Raji (cell line): ENCODE data around the gene IFITM2.
"Not testable (repeated sequence)": the region's sequence is repeated elsewhere in the genome, so short reads cannot be mapped to it uniquely, and the experiment has no call there.

Experiments used
- POLR2A ChIP-seq: IDR thresholded peaks from 2 replicates; pipeline ENCODE4 v1.6.1; 2011; ENCODE audit warnings: low read depth, low read length, control low read depth; ENCODE audit not compliant: insufficient read depth

IFITM2 gene

DNA sequence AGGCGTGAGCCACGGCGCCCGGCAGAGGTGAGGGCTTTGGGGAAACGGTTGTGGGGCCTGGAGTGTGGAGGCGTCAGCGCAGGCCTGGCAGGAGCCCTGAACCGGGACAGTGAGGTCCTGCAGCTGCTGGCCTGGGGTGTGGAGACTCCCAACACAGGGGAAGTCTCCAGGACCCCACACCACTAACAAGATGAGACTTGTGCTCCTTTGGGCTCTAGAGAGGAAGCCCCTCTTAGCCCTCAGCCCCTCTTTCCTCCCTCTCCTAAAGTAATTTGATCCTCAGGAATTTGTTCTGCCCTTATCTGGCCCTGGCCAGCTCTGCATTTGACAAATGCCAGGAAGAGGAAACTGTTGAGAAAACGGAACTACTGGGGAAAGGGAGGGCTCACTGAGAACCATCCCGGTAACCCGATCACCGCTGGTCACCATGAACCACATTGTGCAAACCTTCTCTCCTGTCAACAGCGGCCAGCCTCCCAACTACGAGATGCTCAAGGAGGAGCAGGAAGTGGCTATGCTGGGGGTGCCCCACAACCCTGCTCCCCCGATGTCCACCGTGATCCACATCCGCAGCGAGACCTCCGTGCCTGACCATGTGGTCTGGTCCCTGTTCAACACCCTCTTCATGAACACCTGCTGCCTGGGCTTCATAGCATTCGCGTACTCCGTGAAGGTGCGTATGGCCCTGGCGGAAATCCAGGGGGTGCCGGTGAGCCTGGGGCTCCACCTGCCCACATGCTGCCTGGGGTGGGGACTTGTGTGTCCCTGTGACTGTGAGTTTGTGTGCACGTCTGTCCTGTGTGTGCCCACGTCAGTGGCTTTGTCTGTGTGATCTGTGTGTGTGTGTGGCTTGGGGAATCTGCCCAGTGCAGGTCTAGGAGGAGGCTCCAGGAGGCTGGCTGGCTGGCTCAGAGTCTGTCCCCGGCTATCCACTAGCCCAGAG, at the start of gene IFITM2:
Gene IFITM2 (plus strand): TSS at position 51 of the 943 bp plus-strand sequence. CDS start 377 bp downstream, at position 428.
- TF ChIP-seq POLR2A, result not testable (repeated sequence)

DNA sequence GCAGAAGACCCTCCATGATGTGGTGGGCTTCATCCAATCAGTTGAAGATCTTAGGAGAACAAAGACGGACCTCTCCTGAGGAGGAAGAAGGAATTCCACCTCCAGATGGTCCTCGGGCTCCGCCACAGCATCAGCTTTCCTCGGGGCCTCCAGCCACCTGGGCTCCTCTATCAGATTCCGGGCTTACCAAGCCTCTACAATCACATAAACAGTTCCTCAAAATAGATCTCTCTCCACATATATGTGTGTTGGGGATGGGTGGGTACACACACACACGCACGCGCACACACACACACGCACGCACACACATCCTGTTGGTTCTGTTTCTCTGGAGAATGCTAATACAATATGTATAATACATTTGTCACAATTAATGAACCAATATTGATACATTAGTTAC, 48.2 kb upstream of the IFITM2 start:
- no peak for TF ChIP-seq POLR2A

DNA sequence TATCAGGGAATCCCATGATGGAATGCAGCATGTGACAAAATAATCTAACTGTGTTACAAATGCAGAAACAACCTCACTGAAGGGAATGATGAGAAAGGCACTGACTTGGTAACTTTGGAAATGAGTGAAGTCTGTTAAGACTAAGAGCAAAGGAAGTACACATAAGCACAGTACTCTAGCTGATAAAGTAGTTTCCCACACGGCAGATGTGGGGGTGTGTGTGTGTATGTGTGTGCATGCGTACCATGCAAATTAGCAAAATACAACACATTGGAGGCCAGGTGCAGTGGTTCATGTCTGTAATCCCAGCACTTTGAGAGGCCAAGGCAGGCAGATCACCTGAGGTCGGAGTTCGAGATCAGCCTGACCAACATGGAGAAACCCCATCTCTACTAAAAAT, 46.0 kb upstream of the IFITM2 start:
- TF ChIP-seq POLR2A, result no peak

DNA sequence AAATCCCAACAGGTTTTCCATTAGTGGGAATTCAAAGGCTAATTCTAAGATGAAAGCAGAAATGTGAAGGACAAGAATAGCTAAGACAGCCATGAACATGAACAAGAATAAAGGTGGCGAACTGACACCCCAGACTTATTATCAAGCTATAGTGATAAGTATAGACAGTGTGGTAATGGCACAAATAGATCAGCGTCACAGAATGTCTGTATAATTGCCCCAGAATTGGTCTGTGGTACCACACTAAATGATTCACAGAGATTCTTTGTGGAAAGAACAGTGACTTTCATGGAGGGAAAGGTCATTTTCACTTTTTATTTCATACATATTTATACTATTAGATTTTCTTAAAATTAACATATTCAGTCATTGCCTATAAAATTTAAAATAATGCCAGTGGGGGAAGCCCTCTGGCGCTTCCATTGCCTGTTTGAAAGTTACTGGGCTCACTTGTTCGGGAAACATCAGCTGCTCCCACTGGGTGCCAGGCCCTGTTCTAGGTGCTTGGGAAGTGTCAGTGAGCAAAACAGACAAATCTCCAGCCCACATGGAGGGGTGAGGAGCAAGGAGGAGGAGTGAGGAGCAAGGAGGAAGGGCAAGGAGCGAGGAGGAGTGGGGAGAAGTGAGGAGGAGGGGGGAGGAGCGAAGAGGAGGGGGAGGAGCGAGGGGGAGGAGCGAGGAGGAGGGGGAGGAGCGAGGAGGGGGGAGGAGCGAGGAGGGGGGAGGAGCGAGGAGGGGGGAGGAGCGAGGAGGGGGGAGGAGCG, 40.8 kb upstream of the IFITM2 start:
- no peak for TF ChIP-seq POLR2A

DNA sequence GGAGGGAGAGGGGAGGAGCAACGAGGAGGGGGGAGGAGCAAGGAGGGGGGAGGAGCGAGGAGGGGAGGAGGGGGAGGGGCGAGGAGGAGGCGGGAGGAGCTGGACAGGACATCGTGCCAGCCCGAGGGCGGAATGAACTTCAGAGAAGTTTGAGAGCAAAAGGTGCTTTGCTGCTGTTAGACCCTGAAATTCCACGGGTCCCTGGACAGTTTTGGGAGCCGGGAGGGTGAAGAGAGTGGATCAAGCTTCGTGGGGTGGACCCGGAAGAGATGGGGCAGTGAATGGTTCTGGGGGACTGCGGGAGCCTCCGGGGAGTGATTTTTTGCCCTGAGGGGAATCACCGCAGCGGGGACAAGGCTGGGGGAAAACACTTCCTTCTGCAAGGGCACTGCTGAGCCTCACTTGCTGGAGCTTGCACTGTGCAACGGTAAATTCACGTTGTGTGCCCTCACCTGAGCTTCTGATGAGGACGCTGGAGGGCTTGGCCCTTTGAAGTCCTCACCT, 40.1 kb upstream of the IFITM2 start:
- peak; percentile 87 for TF ChIP-seq POLR2A

DNA sequence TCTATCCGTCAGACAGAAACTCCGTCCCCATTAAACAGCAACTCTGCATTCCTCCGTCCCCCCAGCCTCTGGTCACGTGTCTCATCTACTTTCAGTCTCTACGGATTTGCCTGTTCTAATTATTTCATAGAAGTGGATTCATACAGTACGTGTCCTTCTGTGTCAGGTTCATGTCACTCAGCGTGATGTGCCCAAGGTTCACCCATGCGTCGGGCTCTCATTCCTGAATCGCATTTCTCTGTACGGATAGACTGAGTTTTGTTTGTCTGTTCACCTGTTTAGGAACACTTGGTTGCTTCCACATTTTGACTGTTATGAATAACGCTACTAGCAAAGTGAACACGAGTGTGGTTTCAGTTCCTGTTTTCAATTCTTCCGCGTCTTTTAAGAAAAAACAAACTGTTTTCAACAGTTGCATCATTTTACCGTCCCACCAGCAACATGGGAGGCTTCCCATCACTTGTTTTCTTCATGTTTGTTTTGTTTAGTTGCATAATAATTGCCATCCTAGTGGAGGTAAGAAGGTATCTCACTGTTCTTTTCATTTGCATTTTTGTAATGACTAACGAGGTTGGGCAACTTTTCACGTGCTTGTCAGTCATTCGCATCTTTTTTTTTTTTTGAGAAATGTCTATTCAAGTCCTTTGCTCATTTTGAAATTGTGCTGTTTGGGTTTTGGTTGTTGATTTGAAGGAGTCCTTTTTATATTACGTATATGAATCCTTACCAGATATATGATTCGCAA, 38.3 kb upstream of the IFITM2 start:
- TF ChIP-seq POLR2A, result peak; percentile 50; the same call in 1 of the 2 replicates

DNA sequence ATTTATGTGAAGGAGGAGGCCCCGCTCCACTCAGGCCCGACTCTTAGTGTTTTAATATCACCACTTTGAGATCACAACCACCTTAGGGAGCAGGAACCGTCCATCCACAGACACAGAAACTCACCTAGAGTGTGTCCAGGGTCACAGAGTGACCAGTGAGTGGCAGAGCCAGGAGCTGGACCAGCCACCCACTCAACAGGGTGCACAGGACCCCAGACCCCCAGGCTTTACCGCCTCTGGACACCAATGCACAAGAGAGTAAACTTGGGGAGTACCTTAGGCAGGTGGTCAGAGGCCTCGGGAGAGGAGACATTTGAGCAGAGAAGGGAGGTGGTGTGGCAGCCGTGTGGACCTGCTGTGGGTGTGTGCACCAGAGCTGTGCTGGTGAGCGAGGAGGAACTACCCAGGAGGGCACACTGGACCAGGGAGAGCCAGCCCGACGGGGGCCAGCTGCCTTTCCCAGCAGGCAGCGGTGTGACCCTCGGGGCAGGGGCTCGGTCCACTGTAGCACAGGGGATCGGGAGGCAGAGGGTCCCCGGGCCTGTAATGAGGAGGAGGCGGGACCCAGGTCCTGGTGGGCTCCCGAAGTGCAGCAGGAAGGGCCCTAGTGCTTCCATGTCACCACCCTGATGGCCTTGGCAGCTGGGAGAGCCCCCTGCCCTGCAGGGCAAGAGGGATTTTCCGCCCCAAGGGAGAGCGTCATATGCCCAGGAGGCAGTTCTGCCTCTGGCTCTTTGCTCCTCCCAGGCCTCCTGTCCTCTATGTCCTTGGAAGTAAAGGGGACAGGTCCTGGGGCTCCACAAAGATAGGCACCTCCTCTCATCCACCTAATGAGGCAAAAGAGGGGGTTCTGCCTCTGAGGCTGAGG, 36.9 kb upstream of the IFITM2 start:
- 0 out of 2 replicates have a peak, but pooled peaks have one; percentile 29 for TF ChIP-seq POLR2A

DNA sequence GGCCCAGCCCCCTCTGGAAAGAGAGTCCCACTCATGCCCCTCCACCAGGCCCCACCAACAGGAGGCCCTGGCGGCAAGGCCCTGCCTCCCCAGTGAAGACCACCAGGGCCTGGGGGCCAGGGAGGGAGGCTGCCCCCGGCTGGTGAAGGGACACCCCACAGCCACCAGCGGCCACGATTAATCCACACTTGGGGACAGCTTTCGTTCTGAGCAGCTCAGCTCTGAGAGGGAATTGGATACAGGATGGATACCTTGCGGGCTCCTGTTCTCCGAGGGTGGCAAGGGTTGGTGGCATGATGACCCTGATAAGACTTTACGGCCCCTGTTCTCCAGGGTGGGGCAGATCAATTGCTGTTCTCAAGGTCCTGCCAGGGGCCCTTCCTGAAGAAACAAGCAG, 36.3 kb upstream of the IFITM2 start:
- TF ChIP-seq POLR2A, result 0 out of 2 replicates have a peak, but pooled peaks have one; percentile 6

DNA sequence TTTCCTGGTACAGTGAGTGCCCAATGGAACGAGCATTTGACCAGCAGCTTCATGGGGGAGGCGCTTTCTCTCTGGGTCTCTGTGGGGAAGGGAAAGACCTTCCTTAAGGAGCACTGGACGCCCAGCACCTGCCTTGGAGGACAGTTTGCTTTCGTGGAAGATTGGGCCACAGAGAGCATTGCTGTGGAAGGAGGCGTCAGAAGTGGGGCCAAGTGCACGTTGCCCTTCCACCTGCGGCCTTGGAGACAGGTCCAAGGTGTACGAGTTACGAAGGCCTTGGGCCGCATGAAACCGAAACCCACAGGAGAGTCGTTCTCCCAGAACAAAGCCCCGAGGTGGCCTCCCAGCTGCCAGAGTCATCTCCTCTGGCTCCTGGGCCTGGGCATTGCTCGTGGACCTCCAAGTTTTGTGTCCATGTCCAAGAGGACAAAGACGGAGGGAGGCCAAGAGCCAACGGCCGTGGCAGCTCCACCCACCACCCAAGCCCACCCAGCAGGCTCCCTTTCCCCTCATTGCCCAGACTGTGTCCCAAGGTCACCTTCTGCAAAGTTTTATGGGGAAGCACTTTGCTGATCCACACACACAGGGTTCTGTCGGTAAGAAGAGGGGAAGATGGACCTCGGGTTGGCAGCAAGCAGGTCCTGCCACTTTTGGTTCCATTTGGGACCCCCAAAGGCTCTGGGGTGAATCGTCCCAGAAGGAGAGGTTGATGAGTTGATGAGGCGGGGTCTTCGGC, 35.3 kb upstream of the IFITM2 start:
- TF ChIP-seq POLR2A, result 0 out of 2 replicates have a peak, but pooled peaks have one; percentile 29

DNA sequence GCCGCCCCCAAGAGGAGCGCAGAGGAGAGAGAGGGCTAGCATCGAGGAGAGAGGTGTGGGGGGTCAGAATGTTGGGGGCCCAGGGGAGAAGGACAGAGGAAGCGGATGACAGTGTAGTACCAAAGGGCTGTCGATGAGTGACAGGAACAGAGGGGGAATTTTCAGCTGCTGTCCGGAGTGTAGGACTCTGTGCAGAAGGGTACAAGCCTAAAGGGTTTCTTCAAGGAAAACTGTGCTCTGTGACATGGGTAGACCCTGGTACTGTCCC, 34.8 kb upstream of the IFITM2 start:
- no peak for TF ChIP-seq POLR2A

DNA sequence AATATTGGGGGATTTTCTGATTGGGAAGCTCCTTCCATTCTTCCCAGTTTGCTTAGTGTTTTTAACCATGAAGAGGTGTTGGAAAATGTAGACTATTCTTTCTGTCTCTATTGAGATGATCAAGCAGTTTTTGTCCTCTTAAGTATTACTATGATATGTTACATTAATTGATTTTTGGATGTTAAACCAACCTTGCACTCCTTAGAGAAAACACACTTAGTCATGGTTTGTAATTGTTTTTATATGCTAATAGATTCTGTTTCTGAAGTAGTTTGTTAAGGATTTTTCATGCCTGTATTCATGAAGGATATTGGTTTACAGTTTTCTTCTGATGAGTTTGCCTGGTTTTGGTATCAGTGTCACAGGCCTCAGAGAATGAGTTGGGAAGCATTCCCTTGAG, 31.4 kb upstream of the IFITM2 start:
- no peak for TF ChIP-seq POLR2A

DNA sequence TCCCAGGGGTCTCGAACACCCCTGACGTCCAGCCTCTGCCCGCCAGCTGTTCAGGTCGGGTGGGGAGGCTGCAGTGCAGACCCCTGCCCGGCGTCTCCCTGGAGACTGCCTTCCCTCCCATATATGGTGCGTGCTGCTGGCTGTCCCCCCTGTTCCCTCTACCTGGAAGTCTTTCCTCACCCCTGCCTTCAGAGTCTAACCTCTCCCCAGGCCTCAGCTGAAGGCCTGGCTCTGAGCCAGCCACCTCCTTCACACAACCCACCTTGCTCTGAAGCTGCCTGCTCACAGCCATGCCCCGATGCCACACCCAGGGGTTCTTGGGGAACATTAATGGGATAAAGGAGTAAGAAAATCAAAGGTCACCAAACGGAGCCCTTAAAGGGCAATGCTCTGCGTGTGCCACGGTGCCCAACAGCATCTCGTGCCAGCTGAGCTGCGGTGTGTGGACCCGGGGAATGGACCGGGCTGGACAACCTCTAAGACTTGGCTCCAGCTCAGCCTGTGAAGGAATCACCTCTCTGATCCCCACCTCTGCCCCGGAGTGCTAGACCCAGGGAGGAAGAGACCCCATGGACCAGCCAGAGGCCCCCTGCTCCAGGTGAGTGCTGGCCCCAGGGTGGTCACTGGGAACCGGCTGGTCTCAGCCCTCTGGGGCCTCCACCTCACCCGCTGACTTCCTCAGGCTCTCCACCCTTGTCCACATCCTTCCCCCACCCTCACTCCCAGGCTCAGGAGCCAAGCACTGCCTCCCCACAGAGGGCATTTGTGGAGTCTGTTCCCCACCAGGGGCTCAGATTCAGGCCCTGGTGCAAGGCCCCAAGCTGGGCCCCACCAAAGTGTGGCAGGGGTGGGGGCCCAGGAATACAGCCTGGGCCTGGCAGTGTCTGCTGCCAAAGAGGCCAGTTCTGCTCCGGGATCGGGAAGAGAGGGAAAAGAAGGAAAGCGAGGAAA, 29.3 kb upstream of the IFITM2 start, which contains the start of gene NLRP6:
Gene NLRP6 (plus strand): TSS at position 407 of the 951 bp plus-strand sequence. CDS start 163 bp downstream, at position 570.
- TF ChIP-seq POLR2A, result no peak
